ENCODE data around the gene EPHA4.

The EPHA4 gene

DNA sequence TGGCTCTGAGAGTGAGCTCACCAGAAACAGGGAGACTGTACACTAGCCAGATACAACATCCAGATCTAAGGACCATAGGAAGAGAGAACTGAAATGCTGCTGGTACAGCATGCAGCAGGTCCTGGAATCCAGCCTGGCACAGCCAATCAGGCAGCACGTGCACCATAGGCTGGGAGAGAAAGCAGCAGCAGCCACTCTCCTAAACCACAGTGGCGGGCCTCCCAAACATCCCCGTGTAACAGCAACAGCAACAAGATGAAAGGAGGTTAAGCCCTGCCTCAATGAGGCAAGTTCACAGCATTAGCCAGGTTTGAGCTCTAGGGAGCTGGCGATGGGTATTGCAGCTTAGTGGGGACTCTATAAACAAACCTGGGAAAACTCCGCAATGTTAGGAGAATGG, 192.0 kb downstream of the EPHA4 start:
- Histone ChIP-seq H3K4me1 (ENCODE audit: control insufficient read depth, insufficient read depth, low read length) (no peaks in the 10 kb centered on the region), H3K36me3 (ENCODE audit: insufficient read depth, low read length) (no peaks in the 10 kb centered on the region), H3K4me2 (ENCODE audit: low read length) (no peak overlapping the region), H3K9me3 (replicated peaks; ENCODE audit: low read length) (no peaks in the 10 kb centered on the region), H3K27me3 (ENCODE audit: control insufficient read depth, insufficient read depth, low read length) (no peaks in the 10 kb centered on the region), H3K9ac (ENCODE audit: low read depth, low read length) (no peak overlapping the region), H3K4me3 (ENCODE audit: low read length) (no peak overlapping the region)

DNA sequence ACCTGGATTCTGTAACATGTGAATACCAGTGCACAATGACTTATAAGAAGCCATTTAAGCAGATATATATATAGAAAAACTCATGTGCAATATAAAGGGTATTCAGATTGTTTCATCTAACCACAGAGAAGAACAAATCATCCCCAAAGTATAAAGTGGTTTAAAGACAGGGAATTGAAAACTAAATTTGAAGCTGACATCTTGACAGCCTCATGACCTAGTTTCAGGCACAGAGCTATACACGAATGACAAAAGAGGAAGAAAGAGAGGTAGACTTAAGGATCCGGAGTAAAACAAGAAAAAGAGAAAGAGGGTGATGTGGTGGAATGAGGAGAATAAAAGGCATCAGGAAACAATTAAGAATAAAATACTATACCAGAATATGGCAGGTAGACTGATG, 194.5 kb downstream of the EPHA4 start:
- Histone ChIP-seq H3K9me3 (replicated peaks; ENCODE audit: low read length) (no peaks in the 10 kb centered on the region), H3K36me3 (ENCODE audit: insufficient read depth, low read length) (no peaks in the 10 kb centered on the region), H3K4me2 (ENCODE audit: low read length) (no peak overlapping the region), H3K27me3 (ENCODE audit: control insufficient read depth, insufficient read depth, low read length) (no peaks in the 10 kb centered on the region), H3K4me3 (ENCODE audit: low read length) (no peak overlapping the region), H3K4me1 (ENCODE audit: control insufficient read depth, insufficient read depth, low read length) (no peaks in the 10 kb centered on the region), H3K9ac (ENCODE audit: low read depth, low read length) (no peak overlapping the region)

GRCh38 chr2:221377066-221377465, 195.0 kb downstream of the EPHA4 start:
- Histone ChIP-seq H3K4me2 (ENCODE audit: low read length) (no peak overlapping the region), H3K36me3 (ENCODE audit: insufficient read depth, low read length) (no peaks in the 10 kb centered on the region), H3K4me3 (ENCODE audit: low read length) (no peak overlapping the region), H3K27me3 (ENCODE audit: control insufficient read depth, insufficient read depth, low read length) (peaks cover 4% of the 10 kb centered on the region), H3K9me3 (replicated peaks; ENCODE audit: low read length) (no peaks in the 10 kb centered on the region), H3K9ac (ENCODE audit: low read depth, low read length) (no peak overlapping the region), H3K4me1 (ENCODE audit: control insufficient read depth, insufficient read depth, low read length) (no peaks in the 10 kb centered on the region)

- no peaks in the 10 kb centered on the region for H3K36me3 ChIP-seq (ENCODE audit: insufficient read depth, low read length)
- H3K4me2 ChIP-seq (ENCODE audit: low read length), result no peak overlapping the region
- H3K4me1 ChIP-seq (ENCODE audit: control insufficient read depth, insufficient read depth, low read length), result no peaks in the 10 kb centered on the region
- H3K9ac ChIP-seq (ENCODE audit: low read depth, low read length), result no peak overlapping the region
- H3K27me3 ChIP-seq (ENCODE audit: control insufficient read depth, insufficient read depth, low read length), result peaks cover 11% of the 10 kb centered on the region
- no peaks in the 10 kb centered on the region for H3K9me3 ChIP-seq (replicated peaks; ENCODE audit: low read length)
- H3K4me3 ChIP-seq (ENCODE audit: low read length), result no peak overlapping the region
Observed at GRCh38 chr2:221374234-221374633, 197.9 kb downstream of the EPHA4 start.

DNA sequence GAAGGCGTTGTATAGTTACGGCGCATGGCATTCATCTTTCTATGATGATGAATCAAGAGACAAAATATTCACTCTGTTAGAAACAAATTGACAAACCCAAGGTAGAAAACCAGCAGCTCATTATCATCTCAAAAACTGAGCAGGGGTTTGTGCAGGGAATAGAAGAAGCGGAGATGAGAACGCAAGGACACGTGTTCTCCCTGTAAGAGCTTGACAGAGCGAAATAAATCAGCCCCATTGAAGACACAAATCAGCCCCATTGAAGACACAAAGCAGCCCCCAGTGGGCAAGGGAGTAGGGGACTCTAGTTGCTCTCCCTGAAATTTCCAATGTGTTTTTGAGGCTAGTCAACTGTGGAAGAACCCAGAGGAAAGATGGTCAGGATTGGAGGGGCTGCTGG, 199.2 kb downstream of the EPHA4 start:
- H3K36me3 ChIP-seq (ENCODE audit: insufficient read depth, low read length), result no peaks in the 10 kb centered on the region
- no peaks in the 10 kb centered on the region for H3K4me1 ChIP-seq (ENCODE audit: control insufficient read depth, insufficient read depth, low read length)
- H3K9ac ChIP-seq (ENCODE audit: low read depth, low read length), result no peak overlapping the region
- H3K27me3 ChIP-seq (ENCODE audit: control insufficient read depth, insufficient read depth, low read length), result peaks cover 11% of the 10 kb centered on the region
- H3K4me2 ChIP-seq (ENCODE audit: low read length), result no peak overlapping the region
- no peaks in the 10 kb centered on the region for H3K9me3 ChIP-seq (replicated peaks; ENCODE audit: low read length)
- H3K4me3 ChIP-seq (ENCODE audit: low read length), result no peak overlapping the region

- no peak overlapping the region for H3K9ac ChIP-seq (ENCODE audit: low read depth, low read length)
- no peak overlapping the region for H3K4me2 ChIP-seq (ENCODE audit: low read length)
- H3K4me3 ChIP-seq (ENCODE audit: low read length), result no peak overlapping the region
- no peaks in the 10 kb centered on the region for H3K4me1 ChIP-seq (ENCODE audit: control insufficient read depth, insufficient read depth, low read length)
- peaks cover 11% of the 10 kb centered on the region for H3K27me3 ChIP-seq (ENCODE audit: control insufficient read depth, insufficient read depth, low read length)
- H3K9me3 ChIP-seq (replicated peaks; ENCODE audit: low read length), result no peaks in the 10 kb centered on the region
- no peaks in the 10 kb centered on the region for H3K36me3 ChIP-seq (ENCODE audit: insufficient read depth, low read length)
Observed at GRCh38 chr2:221372159-221372884, 199.8 kb downstream of the EPHA4 start.

DNA sequence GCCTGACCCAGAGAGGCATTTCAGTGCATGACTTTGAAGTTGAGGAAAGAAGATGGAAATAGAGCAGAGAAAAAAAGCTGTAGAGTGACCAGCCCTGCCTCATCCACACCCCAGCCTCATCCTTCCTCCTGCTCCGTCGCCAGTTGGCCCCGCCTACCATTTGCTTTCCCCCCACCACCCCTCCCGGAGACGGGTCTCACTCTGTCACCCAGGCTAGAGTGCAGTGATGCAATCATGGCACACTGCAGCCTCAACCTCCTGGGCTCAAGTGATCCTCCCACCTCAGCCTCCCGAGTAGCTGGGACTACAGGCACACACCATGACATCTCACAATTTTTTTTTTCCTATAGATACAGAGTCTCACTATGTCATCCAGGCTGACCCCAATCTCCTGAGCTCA, 200.8 kb downstream of the EPHA4 start:
- Histone ChIP-seq H3K27me3 (ENCODE audit: control insufficient read depth, insufficient read depth, low read length) (peaks cover 11% of the 10 kb centered on the region), H3K9me3 (replicated peaks; ENCODE audit: low read length) (no peaks in the 10 kb centered on the region), H3K4me1 (ENCODE audit: control insufficient read depth, insufficient read depth, low read length) (no peaks in the 10 kb centered on the region), H3K9ac (ENCODE audit: low read depth, low read length) (no peak overlapping the region), H3K36me3 (ENCODE audit: insufficient read depth, low read length) (no peaks in the 10 kb centered on the region), H3K4me3 (ENCODE audit: low read length) (no peak overlapping the region), H3K4me2 (ENCODE audit: low read length) (no peak overlapping the region)

GRCh38 chr2:221370857-221371211, 201.3 kb downstream of the EPHA4 start:
- H3K36me3 ChIP-seq (ENCODE audit: insufficient read depth, low read length), result no peaks in the 10 kb centered on the region
- H3K4me3 ChIP-seq (ENCODE audit: low read length), result no peak overlapping the region
- H3K9ac ChIP-seq (ENCODE audit: low read depth, low read length), result no peak overlapping the region
- H3K4me2 ChIP-seq (ENCODE audit: low read length), result no peak overlapping the region
- no peaks in the 10 kb centered on the region for H3K9me3 ChIP-seq (replicated peaks; ENCODE audit: low read length)
- H3K27me3 ChIP-seq (ENCODE audit: control insufficient read depth, insufficient read depth, low read length), result peaks cover 11% of the 10 kb centered on the region
- no peaks in the 10 kb centered on the region for H3K4me1 ChIP-seq (ENCODE audit: control insufficient read depth, insufficient read depth, low read length)

GRCh38 chr2:221370076-221370856, 201.8 kb downstream of the EPHA4 start:
- Histone ChIP-seq H3K27me3 (ENCODE audit: control insufficient read depth, insufficient read depth, low read length) (peaks cover 11% of the 10 kb centered on the region), H3K4me1 (ENCODE audit: control insufficient read depth, insufficient read depth, low read length) (no peaks in the 10 kb centered on the region), H3K9me3 (replicated peaks; ENCODE audit: low read length) (no peaks in the 10 kb centered on the region), H3K36me3 (ENCODE audit: insufficient read depth, low read length) (no peaks in the 10 kb centered on the region), H3K4me2 (ENCODE audit: low read length) (no peak overlapping the region), H3K4me3 (ENCODE audit: low read length) (no peak overlapping the region), H3K9ac (ENCODE audit: low read depth, low read length) (no peak overlapping the region)

Measured in skeletal muscle satellite cell (primary cell).